ENCODE data around the gene CBFA2T3.
"Not testable (repeated sequence)": the region's sequence is repeated elsewhere in the genome, so short reads cannot be mapped to it uniquely, and the experiment has no call there.

The CBFA2T3 gene

GRCh38 chr16:88922826-88923410, 54.1 kb downstream of the CBFA2T3 start:
- no peak for DNase-seq (ENCODE audit: low read depth in 2 of 2)

GRCh38 chr16:88922114-88922825, 54.7 kb downstream of the CBFA2T3 start:
- DNase-seq (ENCODE audit: low read depth in 2 of 2): no peak

- DNase-seq (ENCODE audit: low read depth in 2 of 2): no peak
Observed at GRCh38 chr16:88921591-88921990, 55.4 kb downstream of the CBFA2T3 start.

- DNase-seq (ENCODE audit: low read depth in 2 of 2): no peak
Observed at GRCh38 chr16:88920618-88921590, 56.1 kb downstream of the CBFA2T3 start.

GRCh38 chr16:88919936-88920335, 57.1 kb downstream of the CBFA2T3 start:
- DNase-seq (ENCODE audit: low read depth in 2 of 2): no peak

GRCh38 chr16:88918896-88919295, 58.1 kb downstream of the CBFA2T3 start:
- DNase-seq (ENCODE audit: low read depth in 2 of 2): not testable (repeated sequence)

GRCh38 chr16:88917915-88918627, 58.9 kb downstream of the CBFA2T3 start:
- DNase-seq (ENCODE audit: low read depth in 2 of 2): no peak

- DNase-seq (ENCODE audit: low read depth in 2 of 2): no peak
Observed at GRCh38 chr16:88917146-88917914, 59.7 kb downstream of the CBFA2T3 start.

GRCh38 chr16:88915639-88916327, 61.2 kb downstream of the CBFA2T3 start:
- no peak for DNase-seq (ENCODE audit: low read depth in 2 of 2)

- DNase-seq (ENCODE audit: low read depth in 2 of 2): no peak
Observed at GRCh38 chr16:88914750-88915368, 62.1 kb downstream of the CBFA2T3 start.

- no peak for DNase-seq (ENCODE audit: low read depth in 2 of 2)
Observed at GRCh38 chr16:88913870-88914269, 63.1 kb downstream of the CBFA2T3 start.

- no peak for DNase-seq (ENCODE audit: low read depth in 2 of 2)
Observed at GRCh38 chr16:88913001-88913612, 63.9 kb downstream of the CBFA2T3 start.

- DNase-seq (ENCODE audit: low read depth in 2 of 2): no peak
Observed at GRCh38 chr16:88912556-88912955, 64.5 kb downstream of the CBFA2T3 start.

GRCh38 chr16:88911946-88912310, 65.1 kb downstream of the CBFA2T3 start:
- no peak for DNase-seq (ENCODE audit: low read depth in 2 of 2)

GRCh38 chr16:88911136-88911945, 65.7 kb downstream of the CBFA2T3 start:
- DNase-seq (ENCODE audit: low read depth in 2 of 2): no peak

- DNase-seq (ENCODE audit: low read depth in 2 of 2): no peak
Observed at GRCh38 chr16:88910284-88911135, 66.5 kb downstream of the CBFA2T3 start.

- no peak for DNase-seq (ENCODE audit: low read depth in 2 of 2)
Observed at GRCh38 chr16:88909431-88910210, 67.4 kb downstream of the CBFA2T3 start.

Measured in activated CD8-positive, alpha-beta memory T cell treated with anti-CD3 and anti-CD28 coated beads for 4 hours (primary cell).